Lung (tissue), 12 donors: ENCODE data around the gene SNX9. TPM values are rescaled to one million over a fixed set of nuclear protein-coding genes. Genes with fewer than 3 reads are reported as not detected.
"Not testable (repeated sequence)": the region's sequence is repeated elsewhere in the genome, so short reads cannot be mapped to it uniquely, and the experiment has no call there.

Source experiments
- ATAC-seq: fragments of 200-7000 bp; cut with Tn5 transposase; one replicate; pipeline ENCODE4 v1.9.1; 2020; ENCODE audit warnings: moderate number of reproducible peaks; ENCODE audit not compliant: insufficient read depth, low FRiP score
- DNase-seq, 3 donors: peaks; one replicate each; pipeline ENCODE4 v3.0.0-alpha.2; 2013 to 2017
- H3K27ac ChIP-seq, 2 donors: one replicate each; pipeline ENCODE4 v1.5.1; 2013; ENCODE audit warnings: mild to moderate bottlenecking in 2 of 2, moderate library complexity in 2 of 2, control low read depth in 1 of 2, inconsistent platforms in 1 of 2, low read depth in 1 of 2, low read length in 1 of 2
- H3K27me3 ChIP-seq, 3 donors: one replicate each; pipeline ENCODE4 v1.5.1; 2013; ENCODE audit warnings: low read length in 2 of 3; ENCODE audit not compliant: control insufficient read depth in 3 of 3, insufficient read depth in 3 of 3
- H3K36me3 ChIP-seq, 4 donors: one replicate each; pipeline ENCODE4 v1.5.1; 2013; ENCODE audit warnings: low read length in 4 of 4, mild to moderate bottlenecking in 1 of 4, moderate library complexity in 1 of 4; ENCODE audit not compliant: control insufficient read depth in 4 of 4, insufficient read depth in 4 of 4
- H3K4me1 ChIP-seq, 5 donors: one replicate each; pipeline ENCODE4 v1.5.1; 2013; ENCODE audit warnings: low read length in 5 of 5, mild to moderate bottlenecking in 2 of 5, moderate library complexity in 1 of 5; ENCODE audit not compliant: control insufficient read depth in 5 of 5, insufficient read depth in 5 of 5
- H3K4me3 ChIP-seq: one replicate; pipeline ENCODE4 v1.5.1; 2013; ENCODE audit warnings: mild to moderate bottlenecking, control low read depth, moderate library complexity
- H3K9ac ChIP-seq, 2 donors: one replicate each; pipeline ENCODE4 v1.5.1; 2013; ENCODE audit warnings: low read length in 2 of 2, control low read depth in 1 of 2; ENCODE audit not compliant: insufficient read depth in 1 of 2
- H3K9me3 ChIP-seq, 4 donors: one replicate each; pipeline ENCODE4 v1.5.1; 2013; ENCODE audit warnings: low read length in 3 of 4, mild to moderate bottlenecking in 1 of 4, moderate library complexity in 1 of 4; ENCODE audit not compliant: control insufficient read depth in 4 of 4, insufficient read depth in 3 of 4
- CTCF ChIP-seq: IDR thresholded peaks from 2 replicates; pipeline ENCODE4 v1.5.1; 2012; ENCODE audit warnings: mild to moderate bottlenecking; ENCODE audit errors: control extremely low read depth, extremely low read depth
- WGBS, 2 donors: extraction: QIAGEN DNeasy Blood & Tissue Kit; methylation state at CpG; one replicate each; pipeline ENCODE4 v1.1.7; 2013; 5-methylcytosine and 5-hydroxymethylcytosine counted together
- polyA plus RNA-seq, 2 donors: library from polyadenylated mRNA; stranded (reverse); fragments of 200-250 nt; gene quantifications; one replicate each; pipeline ENCODE4 v1.2.1, GENCODE V29; 2013
- total RNA-seq, 2 donors: library from RNA; depleted of rRNA in 1 of 2; stranded (reverse); fragments of >200 nt in 1 of 2; gene quantifications; one replicate each; pipeline ENCODE4 v1.2.1, GENCODE V29; 2014 to 2021
- donor health status: control.
- donor health status: control.
- donor health status: Bipolar disorder and iron deficiency.
- donor health status: healthy.
- donor health status: DM: yes; HTN: yes; CAD: no.

The SNX9 gene
- total and polyA plus RNA-seq, 4 donors, result 13.8 to 35.0 (median 23.8) TPM

DNA sequence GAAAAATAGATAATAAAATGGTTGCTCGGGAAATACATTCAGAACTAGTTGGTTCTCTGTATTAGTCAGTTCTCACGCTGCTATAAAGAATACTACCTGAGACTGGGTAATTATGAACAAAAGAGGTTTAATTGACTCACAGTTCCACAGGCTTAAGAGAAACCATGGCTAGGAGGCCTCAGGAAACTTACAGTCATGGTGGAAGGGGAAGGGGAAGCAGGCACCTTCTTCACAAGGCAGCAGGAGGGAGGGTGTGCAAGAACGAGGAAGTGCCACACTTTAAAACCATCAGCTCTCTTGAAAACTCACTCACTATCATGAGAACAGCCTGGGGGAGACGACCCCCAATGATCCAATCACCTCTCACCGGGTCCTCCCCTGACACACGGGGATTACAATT is 24.2 kb upstream of the SNX9 start:
- H3K4me3 ChIP-seq, result no peak overlapping the region
- H3K9me3 ChIP-seq, result no peaks in the 10 kb centered on the region
- DNase-seq (no peak), ATAC-seq (no peak)
- TF ChIP-seq CTCF, result no peak
- H3K4me1 ChIP-seq, result no peaks in the 10 kb centered on the region
- no peak overlapping the region for H3K9ac ChIP-seq
- H3K36me3 ChIP-seq, result no peaks in the 10 kb centered on the region
- 78 to 86% methylated on average over 6 of the region's 6 CpGs for WGBS, 2 donors
- H3K27me3 ChIP-seq, result no peaks in the 10 kb centered on the region
- H3K27ac ChIP-seq, result no peak overlapping the region

DNA sequence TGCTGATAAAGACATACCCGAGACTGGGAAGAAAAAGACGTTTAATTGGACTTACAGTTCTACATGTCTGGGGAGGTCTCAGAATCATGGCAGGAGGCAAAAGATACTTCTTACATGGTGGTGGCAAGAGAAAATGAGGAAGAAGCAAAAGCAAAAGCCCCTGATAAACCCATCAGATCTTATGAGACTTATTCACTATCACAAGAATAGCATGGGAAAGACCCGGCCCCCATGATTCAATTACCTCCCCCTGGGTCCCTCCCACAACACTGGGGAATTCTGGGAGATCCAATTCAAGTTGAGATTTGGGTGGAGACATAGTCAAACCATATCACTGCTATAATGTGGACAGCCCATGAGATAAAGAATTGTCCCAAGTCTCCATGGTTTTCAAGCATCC is 23.5 kb upstream of the SNX9 start:
- not testable (repeated sequence) for H3K27me3 ChIP-seq, H3K9ac ChIP-seq, H3K27ac ChIP-seq, H3K4me3 ChIP-seq, ATAC-seq, H3K9me3 ChIP-seq, DNase-seq, H3K36me3 ChIP-seq, H3K4me1 ChIP-seq
- 84 to 92% methylated on average over 3 of the region's 3 CpGs for WGBS, 2 donors

- H3K4me1 ChIP-seq, result no peaks in the 10 kb centered on the region
- no peak overlapping the region for H3K27ac ChIP-seq
- no peak overlapping the region for H3K4me3 ChIP-seq
- H3K9ac ChIP-seq, result no peak overlapping the region
- DNase-seq (no peak), ATAC-seq (no peak)
- no peak for TF ChIP-seq CTCF
- H3K9me3 ChIP-seq, result no peaks in the 10 kb centered on the region
- no peaks in the 10 kb centered on the region for H3K27me3 ChIP-seq
- WGBS, 2 donors, result 83 to 93% methylated on average over 6 of the region's 6 CpGs
- H3K36me3 ChIP-seq, result no peaks in the 10 kb centered on the region
Measured at GRCh38 chr6:157800420-157801237, 22.4 kb upstream of the SNX9 start.

DNA sequence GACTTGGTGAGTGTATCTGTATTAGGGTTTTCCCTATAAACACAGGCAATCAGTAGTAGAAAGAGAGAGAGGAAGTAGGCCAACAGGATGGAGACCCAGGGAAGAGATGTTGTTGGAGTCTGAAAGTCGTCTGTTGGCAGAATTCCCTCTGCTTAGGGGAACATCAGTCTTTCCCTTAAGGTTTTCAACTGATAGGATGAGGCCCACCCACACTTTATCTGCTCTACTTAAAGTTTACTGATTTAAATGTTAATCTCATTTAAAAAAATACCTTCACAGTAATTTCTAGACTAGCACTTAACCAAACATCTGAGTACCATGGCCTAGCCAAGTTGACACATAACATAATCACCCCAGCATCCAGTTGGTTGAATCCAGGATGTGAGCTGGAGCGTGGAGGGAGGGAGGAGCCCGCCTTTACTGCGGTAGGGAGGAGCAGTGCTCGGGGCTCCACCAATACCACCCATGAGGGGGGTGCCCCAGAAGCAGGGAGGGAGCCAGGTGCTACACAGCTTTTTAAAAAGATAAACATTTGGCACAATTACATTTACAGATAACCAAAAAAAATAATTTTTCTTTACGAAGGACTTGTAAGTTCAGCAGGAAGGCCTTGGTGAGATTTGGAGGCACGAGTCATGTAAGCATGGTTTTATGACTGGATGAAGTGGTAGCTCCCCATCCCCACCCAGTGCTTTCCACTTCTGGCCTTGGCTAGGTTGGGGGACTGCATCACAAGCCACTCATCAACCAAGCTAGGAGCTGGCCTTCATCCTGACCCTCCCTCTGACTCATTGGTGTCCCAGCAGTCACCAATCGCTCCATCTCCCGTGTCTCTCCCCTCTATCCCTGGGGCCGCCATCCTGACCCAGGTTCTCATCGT is 18.4 kb upstream of the SNX9 start:
- Histone ChIP-seq H3K4me1 (no peaks in the 10 kb centered on the region), H3K27me3 (no peaks in the 10 kb centered on the region), H3K36me3 (no peaks in the 10 kb centered on the region), H3K27ac (no peak overlapping the region), H3K9me3 (peaks cover 0 to 4% (median under 1%) of the 10 kb centered on the region in 4 donors), H3K4me3 (no peak overlapping the region), H3K9ac (no peak overlapping the region)
- ATAC-seq (no peak), DNase-seq (no peak)
- 94% methylated on average over 11 of the region's 11 CpGs for whole genome bisulfite sequencing, 2 donors
- no peak for TF ChIP-seq CTCF
